ENCODE measurements around the gene OSBPL3.

OSBPL3 gene

DNA sequence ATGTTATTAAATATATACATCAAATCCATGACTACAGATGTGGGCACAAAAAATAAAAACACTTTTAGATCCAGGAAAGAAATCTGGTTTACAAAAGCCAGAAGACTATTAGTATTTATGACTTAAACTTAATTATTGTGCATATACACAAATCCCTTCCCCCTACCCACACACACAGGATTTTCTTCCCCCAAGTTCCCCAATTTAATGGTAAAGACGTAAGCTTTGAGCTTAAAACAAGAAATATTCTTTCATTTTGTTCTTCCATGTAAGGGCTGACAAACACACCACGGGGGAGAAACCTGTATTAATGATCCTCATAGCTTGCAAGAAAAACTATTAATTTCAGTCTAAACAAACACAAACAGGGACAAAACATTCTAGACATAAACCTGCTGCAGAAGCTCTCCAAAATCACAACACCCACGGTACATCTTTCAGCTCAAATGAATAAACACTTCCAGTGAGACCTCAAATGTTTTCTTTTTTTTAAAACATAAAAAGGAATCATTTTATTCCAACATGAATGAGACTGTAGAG, 28.5 kb downstream of the OSBPL3 start:
- Mint-ChIP-seq H3K27me3 (ENCODE audit: low read depth) (no peaks in the 10 kb centered on the region), H3K4me1 (ENCODE audit: low read depth) (peaks cover 37% of the 10 kb centered on the region), H3K9me3 (no peaks in the 10 kb centered on the region), H3K36me3 (ENCODE audit: low read depth) (peaks cover 14% of the 10 kb centered on the region), H3K27ac (no peak overlapping the region), H3K4me3 (no peak overlapping the region)

DNA sequence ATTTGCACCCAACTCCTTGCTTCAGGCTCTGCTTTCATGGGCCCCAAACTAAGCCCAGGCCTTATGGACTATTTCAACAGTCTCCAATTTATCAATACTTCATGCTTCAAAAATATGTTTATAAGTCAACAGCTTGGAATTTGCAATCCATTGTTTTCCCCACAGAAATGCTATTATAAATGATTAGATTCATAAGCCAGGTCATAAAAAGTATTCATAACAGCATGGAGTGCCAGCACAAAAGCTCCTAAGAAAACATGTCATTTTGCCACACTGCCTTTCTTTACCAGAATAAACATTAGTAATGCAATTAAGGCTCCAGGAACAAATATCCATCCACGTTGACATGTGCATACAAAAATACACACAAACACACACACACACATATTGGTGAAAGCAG, 30.1 kb downstream of the OSBPL3 start:
- Mint-ChIP-seq H3K36me3 (ENCODE audit: low read depth) (peaks cover 14% of the 10 kb centered on the region), H3K4me3 (no peak overlapping the region), H3K9me3 (no peaks in the 10 kb centered on the region), H3K27ac (no peak overlapping the region), H3K4me1 (ENCODE audit: low read depth) (peaks cover 37% of the 10 kb centered on the region), H3K27me3 (ENCODE audit: low read depth) (no peaks in the 10 kb centered on the region)

DNA sequence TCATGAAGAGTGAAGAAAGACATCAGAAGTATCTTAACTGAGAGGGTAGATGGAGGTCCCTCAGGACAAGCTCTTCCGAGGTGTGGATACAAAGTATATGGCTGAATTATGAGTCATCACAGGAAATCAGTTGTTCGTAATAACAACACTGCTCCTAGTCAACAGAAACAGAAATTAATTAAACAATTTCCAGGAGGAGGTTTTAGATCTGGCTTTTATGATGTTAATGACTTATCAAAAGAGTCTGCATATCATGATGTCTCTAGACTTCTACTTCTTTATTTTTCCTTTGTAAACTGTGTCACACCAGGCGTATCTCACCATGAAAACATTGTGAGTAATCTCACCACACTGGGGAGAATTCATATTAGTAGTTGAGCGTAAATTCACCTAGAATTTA, 31.2 kb downstream of the OSBPL3 start:
- Mint-ChIP-seq H3K4me1 (ENCODE audit: low read depth) (peaks cover 30% of the 10 kb centered on the region), H3K4me3 (no peak overlapping the region)

GRCh38 chr7:24946467-24946866, 33.5 kb downstream of the OSBPL3 start:
- H3K27me3 Mint-ChIP-seq (ENCODE audit: low read depth), result no peaks in the 10 kb centered on the region
- H3K9me3 Mint-ChIP-seq, result no peaks in the 10 kb centered on the region
- no peak overlapping the region for H3K4me3 Mint-ChIP-seq
- peaks cover 9% of the 10 kb centered on the region for H3K36me3 Mint-ChIP-seq (ENCODE audit: low read depth)
- H3K4me1 Mint-ChIP-seq (ENCODE audit: low read depth), result peaks cover 25% of the 10 kb centered on the region
- no peak overlapping the region for H3K27ac Mint-ChIP-seq

More for the DNA sequence above, 31.2 kb downstream of the OSBPL3 start:
- Mint-ChIP-seq H3K27me3 (ENCODE audit: low read depth) (no peaks in the 10 kb centered on the region), H3K27ac (no peak overlapping the region), H3K9me3 (no peaks in the 10 kb centered on the region), H3K36me3 (ENCODE audit: low read depth) (peaks cover 9% of the 10 kb centered on the region)

- H3K4me3 Mint-ChIP-seq, result no peak overlapping the region
- H3K4me1 Mint-ChIP-seq (ENCODE audit: low read depth), result peaks cover 24% of the 10 kb centered on the region
These were observed 34.1 kb downstream of the OSBPL3 start for GRCh38 chr7:24945899-24946298.

DNA sequence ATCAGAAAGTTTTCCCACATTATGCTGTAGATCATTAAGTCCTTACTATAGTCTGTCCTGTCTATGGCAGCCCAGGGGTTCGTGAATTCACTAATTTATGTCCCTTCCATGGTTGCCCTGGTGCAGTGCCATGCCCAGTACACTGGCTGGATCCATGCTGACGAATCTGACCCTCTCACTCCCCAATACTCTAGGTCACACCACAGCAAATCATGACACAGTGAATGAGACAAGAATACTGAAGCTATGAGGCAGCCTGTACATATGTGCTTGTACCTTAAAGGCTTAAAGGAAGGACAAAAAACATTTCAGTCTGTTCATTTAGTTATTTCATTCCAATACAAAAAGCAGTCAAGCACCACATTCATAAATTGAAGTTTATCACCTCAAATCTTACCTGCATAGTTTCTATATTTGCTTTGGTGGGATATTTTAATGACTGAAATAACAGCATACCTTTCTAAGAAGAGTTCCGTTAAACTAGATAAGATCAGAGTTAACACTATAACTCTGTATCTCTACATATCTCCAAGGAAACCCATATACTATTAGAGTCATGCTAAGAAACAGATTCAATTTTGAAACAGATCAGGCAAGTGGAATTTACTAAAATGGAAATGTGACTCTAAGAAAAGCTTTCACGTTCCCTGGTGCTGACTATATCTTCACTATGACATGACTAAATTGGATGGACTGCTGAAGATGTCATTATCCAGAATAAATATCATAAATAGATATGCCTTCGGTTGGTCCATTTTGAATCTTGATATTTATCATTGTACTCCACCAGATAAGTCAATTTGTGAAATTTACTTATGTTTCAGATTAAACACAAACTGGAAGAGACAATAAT, 36.7 kb downstream of the OSBPL3 start:
- H3K36me3 Mint-ChIP-seq (ENCODE audit: low read depth), result peaks cover 14% of the 10 kb centered on the region
- H3K9me3 Mint-ChIP-seq, result no peaks in the 10 kb centered on the region
- H3K27ac Mint-ChIP-seq, result no peak overlapping the region
- no peak overlapping the region for H3K4me3 Mint-ChIP-seq
- no peaks in the 10 kb centered on the region for H3K27me3 Mint-ChIP-seq (ENCODE audit: low read depth)
- H3K4me1 Mint-ChIP-seq (ENCODE audit: low read depth), result peaks cover 15% of the 10 kb centered on the region

More at GRCh38 chr7:24945899-24946298, 34.1 kb downstream of the OSBPL3 start:
- Mint-ChIP-seq H3K36me3 (ENCODE audit: low read depth) (peaks cover 9% of the 10 kb centered on the region), H3K9me3 (no peaks in the 10 kb centered on the region), H3K27ac (no peak overlapping the region), H3K27me3 (ENCODE audit: low read depth) (no peaks in the 10 kb centered on the region)

DNA sequence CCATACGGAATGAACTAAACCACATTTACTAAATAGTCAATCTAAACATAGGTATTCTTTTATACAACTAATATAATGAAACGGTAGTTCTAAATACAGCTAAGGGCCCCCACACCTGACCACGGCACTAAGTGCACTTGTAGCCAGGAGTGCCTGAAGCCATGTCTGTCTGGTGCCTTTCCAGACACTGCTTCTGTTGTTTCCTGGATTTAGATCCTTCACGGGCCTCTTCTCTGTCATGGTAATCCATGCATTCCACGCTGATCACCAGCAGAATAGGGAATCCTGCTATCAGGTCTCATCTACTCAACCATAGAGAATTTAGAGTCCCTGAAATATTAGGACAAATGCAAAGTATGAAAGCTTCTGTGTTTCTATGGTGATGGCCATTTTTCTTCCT, 37.8 kb downstream of the OSBPL3 start:
- H3K4me1 Mint-ChIP-seq (ENCODE audit: low read depth), result peaks cover 13% of the 10 kb centered on the region
- peaks cover 8% of the 10 kb centered on the region for H3K9me3 Mint-ChIP-seq
- H3K27ac Mint-ChIP-seq, result no peak overlapping the region
- peaks cover 23% of the 10 kb centered on the region for H3K36me3 Mint-ChIP-seq (ENCODE audit: low read depth)
- H3K27me3 Mint-ChIP-seq (ENCODE audit: low read depth), result no peaks in the 10 kb centered on the region
- H3K4me3 Mint-ChIP-seq, result no peak overlapping the region

DNA sequence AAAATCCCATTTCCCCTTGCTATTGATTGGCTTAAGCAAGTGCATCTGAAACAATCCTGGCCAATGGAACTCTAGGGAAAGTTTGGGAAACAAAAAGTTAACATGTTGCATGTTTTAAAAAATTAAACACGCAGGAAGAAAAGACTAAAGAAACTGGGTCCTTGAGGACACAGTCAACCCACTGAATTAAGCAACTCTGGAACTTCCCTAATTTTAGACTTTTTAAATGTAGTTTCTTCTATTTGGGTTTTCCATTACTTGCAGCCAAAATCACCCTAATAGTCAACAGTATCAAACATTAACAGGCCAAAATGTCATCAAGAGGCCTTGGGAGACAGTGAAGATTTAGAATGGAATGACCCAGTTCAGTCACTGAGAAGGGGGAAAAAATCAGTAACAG, 40.6 kb downstream of the OSBPL3 start:
- H3K4me1 Mint-ChIP-seq (ENCODE audit: low read depth), result peaks cover 23% of the 10 kb centered on the region
- no peak overlapping the region for H3K4me3 Mint-ChIP-seq
- no peak overlapping the region for H3K27ac Mint-ChIP-seq

GRCh38 chr7:24936121-24936824, 43.7 kb downstream of the OSBPL3 start:
- no peak overlapping the region for H3K27ac Mint-ChIP-seq
- H3K27me3 Mint-ChIP-seq (ENCODE audit: low read depth), result no peaks in the 10 kb centered on the region
- H3K4me3 Mint-ChIP-seq, result no peak overlapping the region
- peaks cover 34% of the 10 kb centered on the region for H3K36me3 Mint-ChIP-seq (ENCODE audit: low read depth)
- H3K4me1 Mint-ChIP-seq (ENCODE audit: low read depth), result peaks cover 32% of the 10 kb centered on the region
- peaks cover 15% of the 10 kb centered on the region for H3K9me3 Mint-ChIP-seq

More for the DNA sequence above, 40.6 kb downstream of the OSBPL3 start:
- no peaks in the 10 kb centered on the region for H3K27me3 Mint-ChIP-seq (ENCODE audit: low read depth)
- peaks cover 15% of the 10 kb centered on the region for H3K9me3 Mint-ChIP-seq
- H3K36me3 Mint-ChIP-seq (ENCODE audit: low read depth), result peaks cover 30% of the 10 kb centered on the region

- Mint-ChIP-seq H3K27ac (no peak overlapping the region), H3K36me3 (ENCODE audit: low read depth) (peaks cover 37% of the 10 kb centered on the region), H3K4me1 (ENCODE audit: low read depth) (peaks cover 38% of the 10 kb centered on the region), H3K4me3 (no peak overlapping the region), H3K27me3 (ENCODE audit: low read depth) (no peaks in the 10 kb centered on the region), H3K9me3 (peaks cover 15% of the 10 kb centered on the region)
These were observed 46.7 kb downstream of the OSBPL3 start for GRCh38 chr7:24933298-24933697.

DNA sequence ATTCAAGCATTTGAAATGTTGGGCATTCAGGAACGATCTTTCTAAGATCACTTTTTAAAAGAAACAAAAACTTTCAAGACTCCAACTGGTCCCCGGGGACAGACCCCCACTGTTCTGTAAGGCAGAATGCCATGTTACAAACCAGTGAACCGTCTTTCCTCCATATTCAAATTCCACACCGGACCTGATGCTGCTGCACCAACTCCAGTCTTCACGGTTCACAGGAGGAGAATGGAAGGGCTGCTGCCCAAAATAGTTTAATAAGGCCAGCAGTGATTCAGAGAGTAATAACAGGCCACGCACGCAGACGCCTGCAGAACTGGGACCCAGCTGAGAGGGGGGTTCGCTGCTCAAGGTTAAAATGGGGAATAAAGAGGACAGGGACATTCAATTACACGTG, 47.2 kb downstream of the OSBPL3 start:
- peaks cover 11% of the 10 kb centered on the region for H3K9me3 Mint-ChIP-seq
- H3K27me3 Mint-ChIP-seq (ENCODE audit: low read depth), result no peaks in the 10 kb centered on the region
- H3K4me3 Mint-ChIP-seq, result no peak overlapping the region
- peaks cover 35% of the 10 kb centered on the region for H3K36me3 Mint-ChIP-seq (ENCODE audit: low read depth)
- H3K27ac Mint-ChIP-seq, result no peak overlapping the region
- peaks cover 40% of the 10 kb centered on the region for H3K4me1 Mint-ChIP-seq (ENCODE audit: low read depth)

GRCh38 chr7:24932389-24932788, 47.6 kb downstream of the OSBPL3 start:
- no peak overlapping the region for H3K4me3 Mint-ChIP-seq
- peaks cover 38% of the 10 kb centered on the region for H3K4me1 Mint-ChIP-seq (ENCODE audit: low read depth)
- H3K36me3 Mint-ChIP-seq (ENCODE audit: low read depth), result peaks cover 31% of the 10 kb centered on the region
- H3K9me3 Mint-ChIP-seq, result peaks cover 7% of the 10 kb centered on the region
- no peak overlapping the region for H3K27ac Mint-ChIP-seq
- no peaks in the 10 kb centered on the region for H3K27me3 Mint-ChIP-seq (ENCODE audit: low read depth)

DNA sequence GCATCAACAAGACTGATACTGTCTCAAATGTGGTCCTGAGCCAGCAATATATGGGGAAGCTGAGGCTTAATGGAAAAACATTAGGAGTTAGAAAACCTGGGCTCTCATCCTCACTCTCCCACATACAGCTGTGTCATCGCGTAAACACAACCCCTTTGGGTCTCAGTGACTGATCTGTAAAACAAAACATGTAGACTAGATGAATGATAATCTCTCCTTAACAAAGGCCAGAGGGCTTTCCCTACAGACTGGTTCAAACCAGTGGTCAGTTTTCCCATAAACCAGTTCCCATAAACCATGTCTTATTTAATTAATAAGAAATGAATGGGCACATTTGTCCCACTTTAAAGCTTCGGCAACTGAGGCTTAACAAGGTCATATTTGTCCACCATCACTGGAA, 48.1 kb downstream of the OSBPL3 start:
- Mint-ChIP-seq H3K27ac (no peak overlapping the region), H3K4me3 (no peak overlapping the region), H3K9me3 (peaks cover 6% of the 10 kb centered on the region), H3K4me1 (ENCODE audit: low read depth) (peaks cover 40% of the 10 kb centered on the region), H3K36me3 (ENCODE audit: low read depth) (peaks cover 30% of the 10 kb centered on the region), H3K27me3 (ENCODE audit: low read depth) (no peaks in the 10 kb centered on the region)

- Mint-ChIP-seq H3K4me1 (ENCODE audit: low read depth) (peaks cover 37% of the 10 kb centered on the region), H3K4me3 (no peak overlapping the region), H3K36me3 (ENCODE audit: low read depth) (peaks cover 23% of the 10 kb centered on the region), H3K9me3 (no peaks in the 10 kb centered on the region), H3K27me3 (ENCODE audit: low read depth) (no peaks in the 10 kb centered on the region), H3K27ac (no peak overlapping the region)
These were observed 49.1 kb downstream of the OSBPL3 start for GRCh38 chr7:24930856-24931255.
